Esophagus squamous epithelium (tissue), 4 donors: ENCODE results near the gene TRMT61B.

Source experiments
- POLR2A ChIP-seq, 4 donors: fragments of 450-650 bp; IDR thresholded peaks; one replicate each; pipeline ENCODE4 v1.6.1; 2017; ENCODE audit warnings: antibody characterized with exemption in 4 of 4, mild to moderate bottlenecking in 4 of 4, moderate library complexity in 3 of 4
- TF ChIP-seq, protein P1 (sequence below), 6 experiments: fragments of 450-650 bp in 4 of 6; fragments of 200-600 bp in 2 of 6; sonication (generic) in 2 of 6; IDR thresholded peaks; one replicate each; pipeline ENCODE4 v1.5.1; 2016 to 2019; ENCODE audit warnings: antibody characterized with exemption in 6 of 6, mild to moderate bottlenecking in 4 of 6, moderate library complexity in 4 of 6

DNA sequence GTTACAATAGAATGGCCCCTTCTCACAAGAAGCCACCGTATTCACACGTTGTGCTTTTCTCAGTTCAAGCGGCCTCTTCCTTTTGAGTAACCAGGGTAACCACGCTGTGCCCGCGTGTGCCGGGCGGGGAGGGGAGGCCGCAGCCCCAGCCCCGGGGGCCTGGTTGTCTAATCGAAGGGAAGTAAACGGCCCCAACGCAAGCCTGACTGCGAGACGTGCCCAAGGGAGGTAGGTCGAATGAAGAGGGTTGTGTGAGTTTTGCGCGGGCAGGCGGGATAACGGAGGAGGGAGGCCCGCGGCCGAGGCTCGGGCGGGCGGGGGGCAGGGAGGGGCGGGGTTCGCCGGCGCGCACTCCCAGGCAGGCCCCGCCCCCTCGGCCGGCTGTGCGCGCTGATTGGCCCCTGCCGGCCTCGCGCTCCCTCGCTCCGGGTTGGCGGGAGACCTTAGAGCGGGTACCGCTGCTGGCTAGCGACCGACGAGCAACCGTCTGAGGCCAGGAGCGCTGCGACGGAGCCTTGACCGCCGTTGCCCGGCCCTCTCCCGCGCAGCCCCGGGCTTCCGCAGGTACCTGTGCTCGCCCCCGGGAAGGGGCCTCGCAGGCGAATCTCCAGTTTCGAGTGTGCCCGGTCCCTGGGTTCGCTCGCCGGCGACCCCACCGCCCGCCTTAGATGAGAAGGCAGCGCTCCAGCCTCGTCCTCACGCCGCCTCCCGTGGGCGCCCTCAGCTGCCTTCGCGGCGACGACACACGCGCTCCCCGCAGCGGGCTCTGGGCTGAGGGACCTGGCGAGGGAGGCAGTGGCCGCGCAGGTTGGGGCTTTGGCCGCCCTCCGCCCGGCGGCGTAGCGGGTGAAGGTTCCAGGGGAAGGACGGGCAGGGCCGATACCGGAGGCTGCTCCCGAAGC lies 59.5 kb downstream of the TRMT61B start, which contains the start of gene SPDYA:
- TF ChIP-seq, protein P1, sequence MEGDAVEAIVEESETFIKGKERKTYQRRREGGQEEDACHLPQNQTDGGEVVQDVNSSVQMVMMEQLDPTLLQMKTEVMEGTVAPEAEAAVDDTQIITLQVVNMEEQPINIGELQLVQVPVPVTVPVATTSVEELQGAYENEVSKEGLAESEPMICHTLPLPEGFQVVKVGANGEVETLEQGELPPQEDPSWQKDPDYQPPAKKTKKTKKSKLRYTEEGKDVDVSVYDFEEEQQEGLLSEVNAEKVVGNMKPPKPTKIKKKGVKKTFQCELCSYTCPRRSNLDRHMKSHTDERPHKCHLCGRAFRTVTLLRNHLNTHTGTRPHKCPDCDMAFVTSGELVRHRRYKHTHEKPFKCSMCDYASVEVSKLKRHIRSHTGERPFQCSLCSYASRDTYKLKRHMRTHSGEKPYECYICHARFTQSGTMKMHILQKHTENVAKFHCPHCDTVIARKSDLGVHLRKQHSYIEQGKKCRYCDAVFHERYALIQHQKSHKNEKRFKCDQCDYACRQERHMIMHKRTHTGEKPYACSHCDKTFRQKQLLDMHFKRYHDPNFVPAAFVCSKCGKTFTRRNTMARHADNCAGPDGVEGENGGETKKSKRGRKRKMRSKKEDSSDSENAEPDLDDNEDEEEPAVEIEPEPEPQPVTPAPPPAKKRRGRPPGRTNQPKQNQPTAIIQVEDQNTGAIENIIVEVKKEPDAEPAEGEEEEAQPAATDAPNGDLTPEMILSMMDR (IDR thresholded peaks at IDR 0.05) = no peak
- no peak for TF ChIP-seq POLR2A (IDR thresholded peaks at IDR 0.05)
